LHCN-M2 (cell line): ENCODE data around the gene SERPINB1. TPM values are rescaled to one million over a fixed set of nuclear protein-coding genes. Genes with fewer than 3 reads are reported as not detected.
A peak's percentile ranks its signal among the peaks of the same experiment; 100 is the strongest.
"Not testable (repeated sequence)": the region's sequence is repeated elsewhere in the genome, so short reads cannot be mapped to it uniquely, and the experiment has no call there.

Experiments
- DNase-seq: peaks from one replicate; pipeline ENCODE4 v3.0.0-alpha.2; 2012; ENCODE audit warnings: low read depth
- total RNA-seq: library from RNA; depleted of rRNA; stranded (reverse); fragments of >200 nt; gene quantifications from 2 replicates; pipeline ENCODE4 v1.2.3, GENCODE V29; 2014

SERPINB1 gene
- total RNA-seq, 1 experiment from 2014 or later: 18.9 TPM

DNA sequence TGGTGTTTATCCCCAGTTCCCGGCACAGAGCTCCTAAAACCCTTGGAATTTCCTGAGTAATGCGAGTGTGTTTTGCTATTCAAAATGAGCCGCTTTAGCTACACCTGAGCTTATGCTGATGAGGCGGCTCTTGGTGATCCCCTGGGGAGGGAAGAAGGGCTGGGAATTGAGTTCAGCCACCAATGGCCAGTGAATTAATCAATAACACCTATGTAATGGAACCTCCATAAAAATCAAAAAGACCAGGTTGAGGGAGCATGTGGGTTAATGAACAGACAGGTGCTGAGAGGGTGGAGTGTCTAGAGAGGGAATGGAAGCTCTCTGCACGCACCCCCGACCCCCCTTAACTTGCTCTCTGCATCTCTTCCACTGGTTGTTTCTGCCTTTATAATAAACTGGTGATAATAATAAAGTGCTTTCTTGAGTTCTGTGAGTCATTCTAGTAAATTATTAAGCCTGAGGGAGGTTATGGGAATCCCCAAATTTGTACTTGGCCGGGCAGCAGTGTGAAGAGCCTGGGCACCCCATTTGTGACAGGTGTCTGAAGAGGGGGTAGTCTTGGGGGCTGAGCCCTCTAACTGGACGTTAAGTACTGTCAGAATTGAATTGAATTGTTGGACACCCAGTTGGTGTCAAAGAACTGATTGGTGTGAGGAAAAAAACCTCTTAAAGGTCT lies 24.6 kb upstream of the SERPINB1 start:
- no peak for DNase-seq

DNA sequence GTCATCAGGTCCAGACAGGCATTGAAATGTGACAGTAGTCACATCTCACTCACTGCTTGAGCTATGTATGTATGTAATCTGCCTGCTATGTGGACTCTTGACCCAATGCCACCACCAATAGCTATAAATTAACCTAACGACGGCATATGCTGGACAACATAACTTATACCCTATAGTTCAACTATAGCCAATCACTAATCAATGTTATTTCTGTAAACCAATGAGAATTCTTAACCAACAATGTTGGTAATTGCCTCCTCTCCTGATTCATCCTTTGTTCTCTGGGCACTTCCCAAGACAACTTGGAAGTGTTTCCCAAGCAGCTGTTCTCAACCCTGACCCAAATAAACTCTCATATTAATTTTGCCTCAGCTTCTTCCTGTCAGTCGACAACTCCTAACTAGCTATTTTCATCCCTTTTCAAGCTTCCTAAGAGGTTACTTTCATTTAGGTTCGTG lies 24.1 kb upstream of the SERPINB1 start:
- peak; percentile 76 for DNase-seq

DNA sequence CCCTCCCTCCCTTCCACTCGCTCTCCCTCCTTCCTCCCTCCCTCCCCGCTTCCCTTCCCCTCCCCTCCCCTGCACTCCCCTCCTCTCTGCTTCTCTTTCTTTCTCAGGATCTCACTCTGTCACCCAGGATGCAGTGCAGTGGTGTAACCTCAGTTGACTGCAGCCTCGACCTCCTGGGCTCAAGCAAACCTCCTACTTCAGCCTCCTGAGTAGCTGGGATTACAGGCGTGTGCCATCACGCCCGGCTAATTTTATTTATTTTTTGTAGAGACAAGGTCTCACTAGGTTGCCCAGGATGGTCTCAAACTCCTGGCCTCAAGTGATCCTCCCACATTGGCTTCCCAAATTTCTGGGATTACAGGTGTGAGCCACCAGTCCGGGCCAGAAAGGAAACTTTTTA lies 23.6 kb upstream of the SERPINB1 start:
- no peak for DNase-seq

DNA sequence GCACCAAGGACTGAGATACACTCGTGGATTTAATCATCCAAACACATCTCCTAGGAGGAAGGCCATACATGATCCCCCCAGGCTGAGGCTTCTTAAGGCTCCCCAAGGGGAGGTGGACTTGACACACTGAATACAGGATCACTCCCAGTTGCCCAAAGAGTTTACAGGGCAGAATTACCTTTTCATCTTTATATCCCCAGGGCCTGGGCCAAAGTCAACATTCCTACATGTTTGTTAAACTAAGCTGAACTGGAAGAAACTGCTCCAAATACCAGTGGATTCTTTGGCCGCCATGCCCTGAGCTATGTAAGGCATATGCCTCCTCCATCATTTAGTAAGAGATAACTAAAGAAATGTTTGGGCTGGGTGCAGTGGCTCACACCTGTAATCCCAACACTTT lies 22.2 kb upstream of the SERPINB1 start:
- no peak for DNase-seq

DNA sequence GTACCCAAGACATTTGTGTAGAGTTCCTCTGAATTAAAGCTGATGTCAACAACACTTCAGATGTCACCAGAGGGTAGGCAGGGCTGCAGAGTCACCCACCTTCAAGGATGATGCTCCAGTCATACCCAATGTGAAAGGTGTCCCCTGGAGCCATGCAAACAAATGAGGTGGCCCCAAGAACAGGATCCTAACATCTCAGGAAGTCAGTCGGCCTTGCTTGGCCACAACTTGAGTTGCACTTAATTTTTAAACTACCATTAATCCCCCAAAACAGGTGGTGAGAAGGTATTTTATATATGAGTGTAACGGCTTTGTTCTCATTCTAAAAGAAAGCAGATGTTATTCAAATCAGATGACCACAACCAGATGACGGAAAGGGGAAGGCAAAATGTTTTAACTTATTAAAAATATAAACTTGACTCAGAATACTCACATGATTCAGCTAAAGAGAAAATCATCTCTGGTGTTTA lies 21.1 kb upstream of the SERPINB1 start:
- peak; percentile 76 for DNase-seq

DNA sequence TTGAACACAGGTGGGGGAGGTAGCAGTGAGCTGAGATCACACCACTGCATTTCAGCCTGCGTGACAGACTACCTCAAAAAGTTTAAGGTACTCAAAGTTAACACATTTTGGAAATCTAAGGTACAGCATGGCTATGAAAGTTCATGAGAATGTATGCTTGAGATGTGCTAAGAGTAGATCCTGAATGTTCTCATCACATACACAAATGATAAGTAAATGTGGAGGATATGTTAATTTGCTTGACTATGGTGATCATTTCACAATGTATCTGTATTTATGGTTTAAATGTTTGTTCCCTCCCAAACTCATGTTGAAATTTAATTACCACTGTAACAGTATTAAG lies 20.1 kb upstream of the SERPINB1 start:
- DNase-seq: no peak

DNA sequence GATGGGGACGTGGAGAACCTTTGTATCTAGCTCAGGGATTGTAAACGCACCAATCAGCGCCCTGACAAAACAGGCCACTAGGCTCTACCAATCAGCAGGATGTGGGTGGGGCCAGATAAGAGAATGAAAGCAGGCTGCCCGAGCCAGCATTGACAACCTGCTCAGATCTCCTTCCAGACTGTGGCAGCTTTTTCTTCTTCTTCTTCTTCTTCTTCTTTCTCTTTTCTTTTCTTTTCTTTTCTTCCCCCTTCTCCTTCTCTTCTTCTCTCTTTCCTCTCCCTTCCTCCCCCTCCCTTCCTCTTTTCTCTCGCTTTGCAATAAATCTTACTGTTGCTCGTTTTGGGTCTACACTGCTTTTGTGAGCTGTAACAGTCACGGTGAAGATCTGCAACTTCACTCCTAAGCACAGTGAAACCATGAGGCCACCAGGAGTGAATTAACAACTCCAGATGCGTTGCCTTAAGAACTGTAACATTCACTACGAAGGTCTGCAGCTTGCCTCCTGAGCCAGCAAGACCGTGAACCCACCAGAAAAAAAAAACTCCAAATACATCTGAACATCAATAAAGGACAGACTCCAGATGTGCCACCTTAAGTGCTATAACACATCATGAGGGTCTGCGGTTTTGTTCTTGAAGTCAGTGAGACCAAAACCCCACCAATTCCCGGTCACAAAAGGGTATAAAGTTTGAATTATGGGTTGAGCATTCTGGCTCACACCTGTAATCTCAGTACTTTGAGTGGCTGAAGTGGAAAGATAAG lies 19.6 kb upstream of the SERPINB1 start:
- no peak for DNase-seq

DNA sequence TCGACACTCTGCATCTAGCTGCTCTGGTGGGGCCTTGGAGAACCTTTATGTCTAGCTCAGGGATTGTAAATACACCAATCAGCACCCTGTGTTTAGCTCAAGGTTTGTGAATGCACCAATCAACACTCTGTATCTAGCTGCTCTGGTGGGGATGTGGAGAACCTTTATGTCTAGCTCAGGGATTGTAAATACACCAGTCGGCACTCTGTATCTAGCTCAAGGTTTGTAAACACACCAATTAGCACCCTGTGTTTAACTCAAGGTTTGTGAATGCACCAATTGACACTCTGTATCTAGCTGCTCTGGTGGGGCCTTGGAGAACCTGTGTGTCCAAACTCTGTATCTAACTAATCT lies 19.0 kb upstream of the SERPINB1 start:
- not testable (repeated sequence) for DNase-seq

DNA sequence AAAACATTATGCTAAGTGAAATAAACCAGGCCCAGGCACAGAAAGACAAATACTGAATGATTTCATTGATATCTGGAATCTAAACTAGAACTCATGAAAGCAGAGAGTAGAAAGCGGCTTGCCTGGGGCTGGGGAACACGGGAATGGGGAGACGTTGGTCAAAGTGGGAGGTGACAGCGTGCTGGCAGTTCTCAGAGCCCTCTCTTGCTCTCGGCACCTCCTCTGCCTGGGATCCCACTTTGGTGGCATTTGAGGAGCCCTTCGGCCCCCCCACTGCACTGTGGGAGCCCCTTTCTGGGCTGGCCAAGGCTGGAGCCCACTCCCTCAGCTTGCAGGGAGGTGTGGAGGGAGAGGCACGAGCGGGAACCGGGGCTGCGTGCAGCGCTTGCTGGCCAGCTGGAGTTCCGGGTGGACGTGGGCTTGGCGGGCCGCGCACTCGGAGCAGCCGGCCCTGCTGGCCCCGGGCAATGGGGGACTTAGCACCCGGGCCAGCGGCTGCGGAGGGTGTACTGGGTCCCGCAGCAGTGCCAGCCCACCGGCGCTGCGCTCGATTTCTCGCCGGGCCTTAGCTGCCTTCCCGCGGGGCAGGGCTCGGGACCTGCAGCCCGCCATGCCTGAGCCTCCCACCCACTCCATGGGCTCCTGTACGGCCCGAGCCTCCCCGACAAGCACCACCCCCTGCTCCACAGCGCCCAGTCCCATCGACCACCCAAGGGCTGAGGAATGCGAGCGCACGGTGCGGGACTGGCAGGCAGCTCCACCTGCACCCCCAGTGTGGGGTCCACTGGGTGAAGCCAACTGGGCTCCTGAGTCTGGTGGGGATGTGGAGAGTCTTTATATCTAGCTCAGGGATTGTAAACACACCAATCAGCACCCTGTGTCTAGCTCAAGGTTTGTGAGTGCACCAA lies 18.4 kb upstream of the SERPINB1 start:
- not testable (repeated sequence) for DNase-seq

DNA sequence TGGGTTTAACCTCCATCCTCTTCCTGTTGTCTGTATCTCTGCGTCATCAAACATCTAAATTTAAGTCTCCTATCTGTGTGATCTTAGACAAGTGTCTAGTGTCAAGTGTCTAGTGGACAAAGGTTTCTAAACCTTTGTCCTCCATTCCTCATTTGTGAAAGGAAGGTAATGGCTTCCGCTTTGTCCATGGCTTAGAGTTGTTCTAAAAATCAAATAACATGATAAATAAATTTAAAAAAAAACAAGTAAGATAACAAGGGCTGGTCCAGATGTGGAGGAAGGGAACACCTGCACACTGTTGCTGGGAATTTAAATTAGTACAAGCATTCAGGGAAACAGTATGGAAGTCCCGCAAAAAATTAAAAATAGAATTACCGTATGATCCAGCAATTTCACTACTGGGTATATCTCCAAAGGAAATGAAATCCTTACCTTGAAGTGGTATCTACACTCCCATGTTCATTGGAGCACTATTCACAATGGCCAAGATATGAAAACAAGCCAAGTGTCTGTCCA lies 17.6 kb upstream of the SERPINB1 start:
- no peak for DNase-seq

DNA sequence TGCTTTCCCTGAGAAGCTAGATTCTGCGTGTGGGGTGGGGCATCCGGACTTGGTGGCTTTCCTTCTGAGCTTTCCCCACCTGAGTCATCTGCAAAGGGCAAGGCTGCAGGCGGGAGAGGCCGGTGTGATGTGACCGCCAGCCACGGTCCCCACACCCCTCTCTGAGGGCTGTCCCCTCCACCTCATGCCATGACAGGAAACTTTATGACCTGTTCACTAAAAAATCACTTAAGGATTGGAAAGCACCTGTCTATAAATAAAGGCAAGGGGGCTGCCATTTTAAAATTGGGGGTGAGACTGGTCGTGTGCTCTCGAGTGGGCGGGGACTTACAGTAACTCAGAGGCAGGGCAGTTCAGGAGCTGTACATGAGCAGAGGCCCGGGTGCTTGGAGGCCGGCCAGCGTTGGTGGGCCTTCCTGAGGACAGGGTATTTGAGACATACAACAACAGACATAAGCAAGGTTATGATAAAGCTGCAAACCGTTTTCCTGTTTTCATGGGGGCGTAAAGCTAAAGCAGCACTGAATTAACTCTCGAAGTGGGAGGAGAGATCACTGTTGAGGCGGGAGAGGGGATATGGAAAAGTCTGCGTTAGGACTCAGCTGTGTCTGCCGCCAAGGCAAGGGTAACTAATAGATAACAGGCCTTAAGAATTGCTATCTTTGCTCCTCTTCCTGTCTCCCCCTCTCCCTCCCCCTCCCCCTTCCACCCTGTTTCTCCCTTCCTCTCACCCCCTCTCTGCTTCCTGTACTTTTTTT lies 16.1 kb upstream of the SERPINB1 start:
- DNase-seq: no peak

DNA sequence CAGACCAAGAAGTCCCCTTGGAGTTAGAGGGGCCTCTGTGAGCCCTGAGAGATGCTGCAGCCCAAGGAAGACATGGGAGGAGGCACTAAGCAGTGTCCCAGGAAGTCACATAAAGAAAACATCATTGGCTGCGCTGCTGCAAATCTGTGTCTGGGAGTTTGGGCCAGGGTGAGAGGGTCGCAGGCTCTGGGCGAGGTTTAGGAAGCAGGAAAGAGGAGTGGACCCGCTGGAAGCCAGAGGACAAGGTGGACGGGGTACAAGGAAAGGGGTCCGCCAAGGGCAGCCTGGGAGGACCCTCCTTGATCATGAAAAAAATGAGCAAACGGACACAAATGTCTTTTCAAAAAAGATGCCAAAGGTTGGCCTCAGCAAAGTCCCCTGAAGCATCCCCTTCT lies 15.5 kb upstream of the SERPINB1 start:
- no peak for DNase-seq

DNA sequence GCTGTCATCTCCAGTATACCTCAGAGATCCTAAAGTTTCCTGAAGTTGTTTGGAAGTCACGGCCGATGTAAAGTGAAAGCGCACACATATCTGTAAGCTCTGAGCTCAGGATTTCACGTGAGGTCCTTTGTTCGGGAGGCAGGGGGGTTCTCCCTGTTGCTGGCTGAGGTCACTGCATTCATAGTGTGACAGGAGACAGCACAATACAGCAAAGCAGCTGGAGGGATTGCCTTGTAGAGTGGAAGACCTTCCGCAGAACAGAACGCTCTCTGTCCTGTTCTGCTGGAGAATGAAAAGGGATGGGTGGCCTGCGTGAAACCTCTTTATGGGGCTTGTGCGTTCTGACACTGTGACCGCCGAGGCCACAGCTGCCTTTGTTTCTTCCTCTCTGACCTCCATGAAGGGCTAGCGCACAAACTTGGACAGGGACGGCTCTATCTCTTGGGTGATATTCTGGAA lies 13.4 kb upstream of the SERPINB1 start:
- DNase-seq: peak; percentile 43

DNA sequence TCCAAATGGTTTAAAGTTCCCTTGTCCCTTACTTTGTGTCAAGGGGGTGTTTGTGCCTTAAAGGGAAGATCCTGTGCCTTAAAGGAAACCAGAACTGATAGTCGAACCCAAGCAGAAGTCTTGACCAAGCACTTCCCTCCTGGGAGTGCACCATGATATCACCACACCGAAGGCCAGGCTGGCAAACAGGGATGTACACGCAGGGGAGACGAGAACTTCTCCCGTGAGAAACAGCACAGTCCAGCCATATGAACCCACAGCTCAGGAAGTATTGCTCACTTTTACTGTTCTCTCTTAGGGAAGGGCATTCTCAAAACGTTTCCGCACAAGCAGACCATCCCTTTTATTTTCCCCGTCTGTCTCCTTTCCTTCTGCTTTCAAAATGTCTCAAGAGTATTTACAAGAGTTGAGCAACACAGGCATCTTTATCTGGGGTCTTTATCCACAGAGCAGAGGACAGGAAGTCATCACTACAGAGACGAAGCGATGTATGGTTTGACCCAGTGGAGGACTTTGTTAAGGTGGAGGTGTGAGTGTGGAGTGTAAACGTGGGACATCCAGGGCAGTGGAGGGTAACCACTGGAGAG lies 12.8 kb upstream of the SERPINB1 start:
- peak; percentile 53 for DNase-seq

DNA sequence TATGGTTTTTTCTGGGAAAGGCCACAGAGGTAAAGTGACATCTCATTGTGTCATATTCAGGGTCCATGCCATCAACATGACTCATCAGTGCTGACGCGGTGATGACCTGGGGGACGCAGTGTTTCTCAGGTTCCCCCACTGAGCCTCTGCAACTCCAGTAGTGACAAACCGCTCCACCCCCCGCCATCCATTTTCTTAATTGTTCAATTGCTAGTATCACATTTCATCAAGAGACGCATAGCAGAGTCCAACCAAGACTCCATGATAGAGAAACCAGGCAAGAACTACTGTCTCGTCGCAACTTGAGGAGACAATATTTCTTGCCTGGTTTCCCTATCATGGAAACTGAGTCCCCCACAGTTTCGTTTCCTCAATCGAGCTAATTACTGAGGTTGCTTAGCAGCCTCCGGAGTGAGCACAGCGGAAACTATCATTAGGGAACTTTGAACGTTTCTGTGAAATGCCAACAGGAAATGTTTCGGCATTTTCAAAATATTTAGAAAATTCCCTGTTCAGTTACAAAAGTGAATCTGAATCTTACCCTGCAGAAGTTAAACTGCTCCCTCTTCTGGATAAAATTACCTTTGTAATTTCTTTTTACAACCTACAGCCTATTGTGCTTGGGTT lies 12.2 kb upstream of the SERPINB1 start:
- DNase-seq: peak; percentile 86

DNA sequence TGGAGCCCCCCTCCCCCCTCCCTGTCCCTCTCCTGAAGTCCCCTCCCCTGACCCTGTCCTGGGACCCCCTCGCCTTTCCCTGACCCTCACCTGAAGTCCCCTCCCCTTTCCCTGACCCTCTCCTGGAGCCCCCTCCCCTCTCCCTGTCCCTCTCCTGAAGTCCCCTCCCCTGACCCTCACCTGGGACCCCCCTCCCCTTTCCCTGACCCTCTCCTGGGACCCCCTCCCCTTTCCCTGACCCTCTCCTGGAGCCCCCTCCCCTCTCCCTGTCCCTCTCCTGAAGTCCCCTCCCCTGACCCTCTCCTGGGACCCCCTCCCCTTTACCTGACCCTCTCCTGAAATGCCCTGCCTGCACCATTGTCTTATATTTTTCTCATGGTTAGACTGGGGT lies 11.7 kb upstream of the SERPINB1 start:
- not testable (repeated sequence) for DNase-seq

DNA sequence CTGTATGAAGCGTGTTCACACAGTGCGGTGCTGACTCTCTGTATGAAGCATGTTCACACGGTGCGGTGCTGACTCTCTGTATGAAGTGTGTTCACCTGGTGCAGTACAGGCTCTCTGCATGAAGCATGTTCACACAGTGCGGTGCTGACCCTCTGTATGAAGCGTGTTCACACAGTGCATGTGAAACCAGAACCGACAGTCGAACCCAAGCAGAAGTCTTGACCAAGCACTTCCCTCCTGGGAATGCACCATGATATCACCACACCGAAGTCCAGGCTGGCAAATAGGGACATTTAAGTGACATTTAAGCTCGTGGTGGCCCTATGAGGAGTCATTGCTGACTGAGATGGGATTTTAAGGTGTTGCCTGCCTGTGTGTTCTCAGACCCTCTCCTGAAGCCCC lies 11.3 kb upstream of the SERPINB1 start:
- no peak for DNase-seq

DNA sequence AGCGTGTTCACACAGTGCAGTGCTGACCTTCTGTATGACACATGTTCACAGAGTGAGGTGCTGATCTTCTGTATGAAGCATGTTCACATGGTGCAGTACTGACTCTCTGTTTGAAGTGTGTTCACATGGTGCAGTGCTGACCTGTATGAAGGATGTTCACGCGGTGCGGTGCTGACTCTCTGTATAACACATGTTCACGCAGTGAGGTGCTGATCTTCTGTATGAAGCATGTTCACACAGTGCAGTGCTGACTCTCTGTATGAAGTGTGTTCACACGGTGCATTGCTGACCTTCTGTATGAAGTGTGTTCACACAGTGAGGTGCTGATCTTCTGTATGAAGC lies 10.8 kb upstream of the SERPINB1 start:
- no peak for DNase-seq

DNA sequence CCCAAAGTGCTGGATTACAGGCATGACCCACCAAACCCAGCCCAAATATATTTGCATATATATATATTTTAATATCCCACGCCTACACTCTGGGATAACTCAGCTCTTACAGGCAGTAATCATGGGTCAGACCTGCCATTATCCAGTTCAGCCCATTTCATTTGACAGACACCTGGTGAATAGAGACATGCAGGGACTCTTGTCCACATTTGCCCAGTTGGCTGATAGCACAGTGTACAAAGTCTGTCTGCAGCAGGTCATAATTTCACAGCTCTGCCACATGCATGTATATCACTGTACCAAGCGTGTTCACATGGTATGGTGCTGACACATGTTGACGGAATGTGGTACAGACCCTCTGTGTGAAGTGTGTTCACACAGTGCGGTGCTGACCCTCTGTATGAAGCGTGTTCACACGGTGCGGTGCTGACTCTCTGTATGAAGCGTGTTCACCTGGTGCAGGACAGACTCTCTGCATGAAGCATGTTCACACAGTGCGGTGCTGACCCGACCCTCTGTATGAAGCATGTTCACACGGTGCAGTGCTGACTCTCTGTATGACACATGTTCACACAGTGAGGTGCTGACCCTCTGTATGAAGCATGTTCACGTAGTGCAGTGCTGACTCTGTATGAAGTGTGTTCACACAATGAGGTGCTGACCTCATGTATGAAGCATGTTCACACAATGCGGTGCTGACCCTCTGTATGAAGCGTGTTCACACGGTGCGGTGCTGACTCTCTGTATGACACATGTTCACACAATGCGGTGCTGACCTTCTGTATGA lies 10.3 kb upstream of the SERPINB1 start:
- no peak for DNase-seq
